Calu3 (cell line): ENCODE data around the gene HRH4. TPM values are rescaled to one million over a fixed set of nuclear protein-coding genes. Genes with fewer than 3 reads are reported as not detected.

Experiments used
- BruUV-seq: library from RNA; stranded (reverse); fragments of 400-500 nt; replicated peaks from 2 replicates; lab custom pipeline; 2021; lab: Mats Ljungman, UMichigan
- CTCF ChIA-PET: fragments of 300-600 bp; sonication (Branson Sonifier 250); formaldehyde crosslinking; loops from one replicate; lab custom pipeline; 2022; ENCODE audit warnings: antibody characterized with exemption; lab: Charles Lee
- DNase-seq: peaks from one replicate; pipeline ENCODE4 v3.0.0; 2022
- H3K27ac Mint-ChIP-seq: one replicate; pipeline ENCODE4 v1.8.0; 2022; ENCODE audit warnings: mixed read lengths; ENCODE audit not compliant: unreplicated experiment
- H3K27me3 Mint-ChIP-seq: one replicate; pipeline ENCODE4 v1.8.0; 2022; ENCODE audit warnings: mixed read lengths; ENCODE audit not compliant: unreplicated experiment
- H3K36me3 Mint-ChIP-seq: one replicate; pipeline ENCODE4 v1.8.0; 2022; ENCODE audit warnings: mild to moderate bottlenecking, moderate library complexity, mixed read lengths; ENCODE audit not compliant: insufficient read depth, unreplicated experiment
- H3K4me1 Mint-ChIP-seq: one replicate; pipeline ENCODE4 v1.8.0; 2022; ENCODE audit warnings: mild to moderate bottlenecking, low read depth, mixed read lengths; ENCODE audit not compliant: unreplicated experiment
- H3K4me3 Mint-ChIP-seq: one replicate; pipeline ENCODE4 v1.8.0; 2022; ENCODE audit warnings: mild to moderate bottlenecking, low read depth, moderate library complexity, mixed read lengths; ENCODE audit not compliant: unreplicated experiment
- H3K9me3 Mint-ChIP-seq: one replicate; pipeline ENCODE4 v1.8.0; 2022; ENCODE audit warnings: low read depth, mixed read lengths; ENCODE audit not compliant: unreplicated experiment
- CTCF ChIP-seq: fragments of 200-600 bp; IDR thresholded peaks from one replicate; pipeline ENCODE4 v1.8.0; 2022; ENCODE audit warnings: antibody characterized with exemption; ENCODE audit not compliant: unreplicated experiment
- intact Hi-C: fragments of 100-400 bp; cut with micrococcal nuclease; formaldehyde crosslinking; loops from one replicate; pipeline ENCODE4 v1.10.0; 2022; ENCODE audit not compliant: unreplicated experiment
- total RNA-seq: library from RNA; stranded (reverse); gene quantifications from 2 replicates; pipeline ENCODE4 v1.2.3, GENCODE V29; 2022

The HRH4 gene
- total RNA-seq, 1 experiment from 2014 or later: 0.09 TPM

DNA sequence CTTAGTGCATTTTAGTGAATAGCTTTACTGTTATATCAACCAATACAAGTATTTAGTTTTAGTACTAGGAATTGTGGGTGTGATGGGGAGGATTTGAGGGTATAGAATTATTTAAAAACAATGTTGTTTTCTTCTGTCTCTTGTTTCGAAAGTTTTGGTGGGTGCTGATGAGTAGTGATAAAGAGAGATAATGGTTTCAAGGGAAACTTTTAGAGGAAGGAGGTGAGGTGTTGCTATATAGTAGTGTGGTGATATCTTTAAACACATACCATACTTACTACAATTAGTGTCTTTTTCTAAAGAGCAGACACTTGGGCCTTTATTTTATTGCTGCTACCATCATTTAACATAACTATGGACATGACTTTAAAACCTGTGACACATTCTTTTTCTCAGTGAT is 23.5 kb upstream of the HRH4 start:
- TF ChIP-seq CTCF: no peak
- H3K27me3 Mint-ChIP-seq: no peaks in the 10 kb centered on the region
- peaks cover 24% of the 10 kb centered on the region for H3K36me3 Mint-ChIP-seq
- H3K4me1 Mint-ChIP-seq: no peaks in the 10 kb centered on the region
- H3K27ac Mint-ChIP-seq: no peak overlapping the region
- BruUV-seq: no TSS peak
- no peak for DNase-seq
- intact Hi-C loops: no loop called here
- H3K9me3 Mint-ChIP-seq: no peaks in the 10 kb centered on the region
- CTCF ChIA-PET: interaction anchor here (0.7 kb wide), 1 partner anchor 514 kb away, joined by 3 read pairs; no protein-coding TSS in a partner anchor
- H3K4me3 Mint-ChIP-seq: no peak overlapping the region

DNA sequence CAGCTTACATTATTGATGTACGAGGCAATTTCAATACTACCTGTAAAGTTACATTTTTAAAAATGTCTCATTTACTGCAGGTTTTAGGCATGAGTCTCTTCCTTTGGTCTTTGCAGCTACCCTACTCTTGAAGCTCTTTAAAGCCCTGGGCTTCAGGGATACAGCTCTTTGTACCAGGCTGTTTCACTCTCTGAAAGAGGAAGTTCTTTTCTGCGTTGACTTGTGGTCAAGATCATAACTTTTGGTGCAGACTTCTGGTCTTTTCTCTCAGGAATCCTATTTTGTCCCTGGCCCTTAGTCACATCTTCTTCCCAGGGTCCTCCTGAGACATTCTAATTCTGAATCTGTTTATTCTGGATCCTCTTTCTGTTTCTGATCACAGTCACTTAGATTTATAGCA is 16.6 kb upstream of the HRH4 start:
- intact Hi-C loops: no loop called here
- Mint-ChIP-seq H3K4me1 (no peaks in the 10 kb centered on the region), H3K9me3 (no peaks in the 10 kb centered on the region), H3K36me3 (peaks cover 9% of the 10 kb centered on the region), H3K4me3 (no peak overlapping the region), H3K27me3 (no peaks in the 10 kb centered on the region), H3K27ac (no peak overlapping the region)
- CTCF ChIA-PET: interaction anchor here (0.6 kb wide), 1 partner anchor 111 kb away, joined by 4 read pairs; no protein-coding TSS in a partner anchor
- no TSS peak for BruUV-seq
- no peak for TF ChIP-seq CTCF
- no peak for DNase-seq

DNA sequence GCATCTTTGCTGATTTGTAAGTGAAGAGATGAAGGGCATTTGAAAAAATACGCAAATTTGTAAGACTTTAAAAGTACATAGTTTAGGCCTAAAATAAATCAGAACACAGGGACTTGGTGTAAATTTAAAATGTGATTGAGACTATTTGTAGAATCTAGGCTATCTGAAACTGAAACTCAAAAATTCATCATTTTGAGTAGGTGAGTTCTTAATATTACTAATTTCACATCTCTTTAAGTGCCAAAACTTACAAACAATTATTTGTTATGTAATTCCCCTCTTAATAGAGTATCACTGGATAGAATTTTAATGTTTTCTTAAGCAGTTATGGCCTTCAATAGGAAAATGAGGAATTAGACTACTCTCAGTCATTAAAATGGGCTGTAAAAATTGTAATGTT is 14.0 kb upstream of the HRH4 start:
- TF ChIP-seq CTCF: no peak
- no peak for DNase-seq
- H3K9me3 Mint-ChIP-seq: no peaks in the 10 kb centered on the region
- no peaks in the 10 kb centered on the region for H3K27me3 Mint-ChIP-seq
- BruUV-seq: no TSS peak
- H3K36me3 Mint-ChIP-seq: peaks cover 8% of the 10 kb centered on the region
- no peaks in the 10 kb centered on the region for H3K4me1 Mint-ChIP-seq
- intact Hi-C loops: no loop called here
- CTCF ChIA-PET: interaction anchor here (1.0 kb wide), 1 partner anchor 12 kb away, joined by 3 read pairs; no protein-coding TSS in a partner anchor
- H3K27ac Mint-ChIP-seq: no peak overlapping the region
- H3K4me3 Mint-ChIP-seq: no peak overlapping the region

DNA sequence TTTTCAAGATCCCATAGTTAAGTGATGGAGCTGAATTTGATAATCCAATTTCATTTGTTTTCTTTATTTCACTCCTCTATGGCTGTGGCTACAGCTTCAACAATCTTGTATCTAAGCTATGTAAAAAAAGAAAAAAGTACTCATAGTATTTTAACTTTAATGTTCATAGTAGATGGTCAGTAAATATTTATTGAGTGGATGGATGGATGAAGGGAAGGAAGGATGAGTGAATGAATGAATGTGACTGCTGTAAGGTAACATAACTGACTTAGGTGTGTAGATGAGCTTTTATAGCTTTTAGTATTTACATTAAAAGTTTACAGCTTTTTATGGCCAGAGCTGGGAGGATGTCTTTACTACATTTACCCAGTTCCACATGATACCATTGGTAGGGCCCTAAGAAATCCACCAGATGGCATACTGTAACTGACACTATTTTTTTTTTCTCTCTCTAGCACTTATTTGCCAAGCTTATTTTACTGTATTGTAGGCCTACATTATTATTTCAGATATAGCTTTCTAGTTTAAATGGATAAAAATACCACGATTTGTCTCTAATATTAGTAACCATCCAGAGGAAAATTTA is 13.4 kb upstream of the HRH4 start:
- BruUV-seq: no TSS peak
- H3K4me3 Mint-ChIP-seq: no peak overlapping the region
- H3K4me1 Mint-ChIP-seq: no peaks in the 10 kb centered on the region
- H3K9me3 Mint-ChIP-seq: no peaks in the 10 kb centered on the region
- peaks cover 6% of the 10 kb centered on the region for H3K36me3 Mint-ChIP-seq
- CTCF ChIA-PET: interaction anchor here (1.0 to 1.5 kb wide), 3 partner anchors 13 to 87 kb away, joined by 3 to 4 read pairs (median 3); no protein-coding TSS in a partner anchor
- intact Hi-C loops: no loop called here
- H3K27ac Mint-ChIP-seq: no peak overlapping the region
- no peak for DNase-seq
- H3K27me3 Mint-ChIP-seq: no peaks in the 10 kb centered on the region
- TF ChIP-seq CTCF: no peak
